BLaER1 treated with 17β-estradiol and CSF1 and Interleukin-3, amounts not matched to agents 10 nM and 100 nM (cell line): Measurements from ENCODE around the gene ABHD12.
A peak's percentile ranks its signal among the peaks of the same experiment; 100 is the strongest.
"Not testable (repeated sequence)": the region's sequence is repeated elsewhere in the genome, so short reads cannot be mapped to it uniquely, and the experiment has no call there.

Experiments
- H3K27ac ChIP-seq, 11 experiments: shearing (Covaris generic); formaldehyde crosslinking; 2 replicates each; pipeline ENCODE4 v1.8.1; 2022
- H3K27me3 ChIP-seq, 11 experiments: shearing (Covaris generic); formaldehyde crosslinking; 2 replicates each; pipeline ENCODE4 v1.8.1; 2022
- H3K36me3 ChIP-seq, 11 experiments: shearing (Covaris generic); formaldehyde crosslinking; 2 replicates each; pipeline ENCODE4 v1.8.1; 2022
- H3K4me1 ChIP-seq, 10 experiments: shearing (Covaris generic); formaldehyde crosslinking; 2 replicates each; pipeline ENCODE4 v1.8.1; 2022
- H3K4me2 ChIP-seq, 11 experiments: shearing (Covaris generic); formaldehyde crosslinking; 2 replicates each; pipeline ENCODE4 v1.8.1; 2022
- H3K4me3 ChIP-seq, 10 experiments: shearing (Covaris generic); formaldehyde crosslinking; 2 replicates each; pipeline ENCODE4 v1.8.1; 2022
- H3K9ac ChIP-seq, 11 experiments: shearing (Covaris generic); formaldehyde crosslinking; 2 replicates each; pipeline ENCODE4 v1.8.1; 2022
- H3K9me3 ChIP-seq, 11 experiments: shearing (Covaris generic); formaldehyde crosslinking; replicated peaks in 1 of 11; 2 replicates each; pipeline ENCODE4 v1.8.1; 2022
- H4K20me1 ChIP-seq, 11 experiments: shearing (Covaris generic); formaldehyde crosslinking; 2 replicates each; pipeline ENCODE4 v1.8.1; 2022
- Cebpa-rat ChIP-seq, 11 experiments: shearing (Covaris generic); IDR thresholded peaks; 2 replicates each; pipeline ENCODE4 v1.8.1; 2022

Gene ABHD12

GRCh38 chr20:25341716-25342680 lies 48.6 kb downstream of the ABHD12 start:
- H3K27me3 ChIP-seq, result no peaks in the 10 kb centered on the region
- H3K4me1 ChIP-seq, result peaks cover 0 to 17% (median 9%) of the 10 kb centered on the region in 10 experiments; a peak in 9 of 20 replicates
- H3K27ac ChIP-seq, result no peak overlapping the region
- peaks cover 0 to 23% (median 6%) of the 10 kb centered on the region in 11 experiments; a peak in 11 of 22 replicates for H3K9me3 ChIP-seq
- H4K20me1 ChIP-seq, result peaks cover 0 to 69% (median 19%) of the 10 kb centered on the region in 11 experiments; a peak in 14 of 22 replicates
- no peak overlapping the region for H3K9ac ChIP-seq
- peak overlapping the region in 1 of 11 experiments; percentile 6; a peak in 2 of 22 replicates for H3K4me2 ChIP-seq
- no peak overlapping the region for H3K4me3 ChIP-seq
- no peak for TF ChIP-seq Cebpa-rat (IDR thresholded peaks at IDR 0.05)
- H3K36me3 ChIP-seq, result peaks cover 18 to 36% (median 25%) of the 10 kb centered on the region in 11 experiments; a peak in 21 of 22 replicates

DNA sequence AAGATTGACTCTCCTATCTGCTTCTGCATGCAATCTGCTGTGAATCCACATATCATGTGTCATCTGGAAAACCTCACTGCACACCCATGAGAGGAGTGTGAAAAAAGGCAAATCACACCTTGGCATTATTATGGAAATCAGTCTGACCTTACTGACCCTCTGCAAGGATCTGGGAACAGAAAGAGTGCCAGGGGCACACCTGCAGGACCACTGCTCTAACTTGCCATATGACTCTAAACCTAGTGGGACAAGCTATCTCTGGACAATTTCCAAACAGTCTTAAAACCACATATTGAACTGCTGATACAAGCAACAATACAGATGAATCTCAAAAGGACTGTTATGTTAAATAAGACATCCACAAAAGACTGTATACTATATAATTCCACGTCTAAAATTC lies 50.3 kb downstream of the ABHD12 start:
- no peak overlapping the region for H3K4me3 ChIP-seq
- peaks cover 0 to 17% (median 9%) of the 10 kb centered on the region in 10 experiments; a peak in 9 of 20 replicates for H3K4me1 ChIP-seq
- no peak for TF ChIP-seq Cebpa-rat (IDR thresholded peaks at IDR 0.05)
- H3K9ac ChIP-seq, result no peak overlapping the region
- H3K9me3 ChIP-seq, result peaks cover 0 to 17% (median 9%) of the 10 kb centered on the region in 11 experiments; a peak in 11 of 22 replicates
- H3K27me3 ChIP-seq, result no peaks in the 10 kb centered on the region
- no peak overlapping the region for H3K4me2 ChIP-seq
- peaks cover 0 to 58% (median 19%) of the 10 kb centered on the region in 11 experiments; a peak in 14 of 22 replicates for H4K20me1 ChIP-seq
- peaks cover 23 to 44% (median 33%) of the 10 kb centered on the region in 11 experiments; a peak in 21 of 22 replicates for H3K36me3 ChIP-seq
- H3K27ac ChIP-seq, result no peak overlapping the region

GRCh38 chr20:25339608-25340007 lies 51.0 kb downstream of the ABHD12 start:
- peaks cover 23 to 38% (median 29%) of the 10 kb centered on the region in 11 experiments; a peak in 21 of 22 replicates for H3K36me3 ChIP-seq
- H3K4me1 ChIP-seq, result peaks cover 0 to 17% (median 9%) of the 10 kb centered on the region in 10 experiments; a peak in 9 of 20 replicates
- no peak overlapping the region for H3K4me3 ChIP-seq
- H3K4me2 ChIP-seq, result no peak overlapping the region
- no peaks in the 10 kb centered on the region for H3K27me3 ChIP-seq
- H3K9ac ChIP-seq, result no peak overlapping the region
- no peak for TF ChIP-seq Cebpa-rat (IDR thresholded peaks at IDR 0.05)
- H3K9me3 ChIP-seq, result peaks cover 0 to 16% (median 6%) of the 10 kb centered on the region in 11 experiments; a peak in 10 of 22 replicates
- no peak overlapping the region for H3K27ac ChIP-seq
- H4K20me1 ChIP-seq, result peaks cover 0 to 57% (median 19%) of the 10 kb centered on the region in 11 experiments; a peak in 14 of 22 replicates

GRCh38 chr20:25338112-25339023 lies 52.3 kb downstream of the ABHD12 start:
- TF ChIP-seq Cebpa-rat (IDR thresholded peaks at IDR 0.05), result no peak
- H3K4me3 ChIP-seq, result no peak overlapping the region
- H3K27me3 ChIP-seq, result no peaks in the 10 kb centered on the region
- H3K9me3 ChIP-seq, result peaks cover 0 to 10% (median 4%) of the 10 kb centered on the region in 11 experiments; a peak in 9 of 22 replicates
- H3K4me1 ChIP-seq, result peaks cover 0 to 17% (median 5%) of the 10 kb centered on the region in 10 experiments; a peak in 8 of 20 replicates
- peaks cover 22 to 34% (median 27%) of the 10 kb centered on the region in 11 experiments; a peak in 21 of 22 replicates for H3K36me3 ChIP-seq
- H3K9ac ChIP-seq, result peak overlapping the region in 2 of 11 experiments; percentile 16 to 30; a peak in 2 of 22 replicates
- peaks cover 0 to 53% (median 19%) of the 10 kb centered on the region in 11 experiments; a peak in 14 of 22 replicates for H4K20me1 ChIP-seq
- H3K4me2 ChIP-seq, result peak overlapping the region in 1 of 11 experiments; percentile 13; a peak in 1 of 22 replicates
- H3K27ac ChIP-seq, result no peak overlapping the region

DNA sequence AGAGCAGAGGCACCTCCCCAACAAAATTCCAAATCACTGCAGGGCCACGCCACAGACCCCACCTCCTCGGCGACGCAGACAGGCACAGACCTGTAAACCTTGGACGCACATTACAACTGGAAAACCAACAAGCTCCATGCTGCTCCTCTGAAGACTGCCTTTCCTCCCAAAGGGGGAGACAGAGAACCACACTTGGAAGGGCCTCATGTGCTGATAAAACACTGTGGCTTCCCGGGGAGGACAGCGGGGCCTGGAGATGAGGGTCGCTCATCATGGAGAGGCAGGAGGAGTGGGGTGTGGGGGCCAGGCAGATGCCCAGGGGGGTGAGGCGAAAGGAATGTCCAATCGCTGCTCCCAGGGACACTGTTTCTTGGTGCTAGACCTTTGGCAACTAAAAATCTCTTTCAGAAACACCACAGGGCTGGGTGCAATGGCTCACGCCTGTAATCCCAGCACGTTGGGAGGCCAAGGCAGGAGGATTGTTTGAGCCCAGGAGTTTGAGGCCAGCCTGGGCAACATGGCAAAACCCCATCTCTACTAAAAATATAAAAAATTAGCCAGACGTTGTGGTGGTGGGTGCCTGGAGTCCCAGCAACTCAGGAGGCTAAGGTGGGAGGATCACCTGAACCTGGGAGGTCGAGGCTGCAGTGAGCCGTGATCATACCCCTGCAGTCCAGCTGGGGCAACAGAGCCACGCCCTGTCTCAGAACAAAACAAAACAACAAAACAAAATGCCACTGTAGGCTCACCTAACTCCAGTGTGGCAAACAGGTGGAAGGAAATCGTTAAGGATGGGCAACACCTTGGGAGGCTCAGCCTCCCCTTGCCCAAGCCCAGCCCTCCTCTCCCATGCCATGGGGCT lies 53.8 kb downstream of the ABHD12 start:
- Histone ChIP-seq H3K4me3 (no peak overlapping the region), H3K4me2 (no peak overlapping the region), H3K27ac (no peak overlapping the region), H3K4me1 (peaks cover 0 to 16% (median 5%) of the 10 kb centered on the region in 10 experiments; a peak in 7 of 20 replicates), H4K20me1 (peaks cover 0 to 45% (median 17%) of the 10 kb centered on the region in 11 experiments; a peak in 14 of 22 replicates), H3K9ac (no peak overlapping the region), H3K36me3 (peaks cover 21 to 34% (median 26%) of the 10 kb centered on the region in 11 experiments; a peak in 21 of 22 replicates), H3K27me3 (no peaks in the 10 kb centered on the region), H3K9me3 (peaks cover 0 to 6% (median 0%) of the 10 kb centered on the region in 11 experiments; a peak in 4 of 22 replicates)
- no peak for TF ChIP-seq Cebpa-rat (IDR thresholded peaks at IDR 0.05)

DNA sequence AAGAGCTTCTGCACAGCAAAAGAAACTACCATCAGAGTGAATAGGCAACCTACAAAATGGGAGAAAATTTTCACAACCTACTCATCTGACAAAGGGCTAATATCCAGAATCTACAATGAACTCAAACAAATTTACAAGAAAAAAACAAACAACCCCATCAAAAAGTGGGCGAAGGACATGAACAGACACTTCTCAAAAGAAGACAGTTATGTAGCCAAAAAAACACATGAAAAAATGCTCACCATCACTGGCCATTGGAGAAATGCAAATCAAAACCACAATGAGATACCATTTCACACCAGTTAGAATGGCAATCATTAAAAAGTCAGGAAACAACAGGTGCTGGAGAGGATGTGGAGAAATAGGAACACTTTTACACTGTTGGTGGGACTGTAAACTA lies 55.7 kb downstream of the ABHD12 start:
- not testable (repeated sequence) for H3K4me3 ChIP-seq, H3K27me3 ChIP-seq, H3K4me1 ChIP-seq, H3K9ac ChIP-seq, H3K4me2 ChIP-seq, H3K27ac ChIP-seq, H3K9me3 ChIP-seq
- peaks cover 21 to 34% (median 26%) of the 10 kb centered on the region in 11 experiments; a peak in 21 of 22 replicates for H3K36me3 ChIP-seq
- H4K20me1 ChIP-seq, result peaks cover 0 to 28% (median 5%) of the 10 kb centered on the region in 11 experiments; a peak in 7 of 22 replicates

DNA sequence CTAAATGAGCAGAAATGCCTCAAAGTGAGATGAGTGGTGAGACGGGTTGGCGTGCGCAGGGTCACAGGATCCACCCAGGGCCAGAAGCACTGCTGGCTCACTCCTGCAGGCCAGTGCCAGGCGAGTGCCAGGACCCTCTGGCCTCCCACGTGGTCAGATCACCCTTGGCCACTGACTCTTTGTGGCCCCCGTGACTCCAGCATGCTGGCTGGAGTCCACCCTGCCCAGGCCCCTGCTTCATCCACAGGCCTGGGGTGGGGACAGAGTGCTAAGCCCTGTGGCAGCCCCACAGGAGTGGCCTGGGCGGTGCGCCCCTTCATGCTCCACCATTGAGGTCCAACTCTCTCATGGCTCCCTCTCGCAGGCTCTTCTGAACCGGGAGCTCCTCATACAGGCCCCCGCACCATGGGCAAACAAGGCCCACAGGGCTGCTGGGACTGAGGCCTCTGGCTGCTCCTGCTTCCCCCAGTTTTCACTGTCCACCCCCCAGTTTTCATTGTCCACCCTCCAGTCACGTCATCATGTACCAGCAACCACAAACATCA lies 61.6 kb downstream of the ABHD12 start:
- H3K4me1 ChIP-seq, result peaks cover 11 to 59% (median 18%) of the 10 kb centered on the region in 10 experiments
- H3K9ac ChIP-seq, result no peak overlapping the region
- H3K9me3 ChIP-seq, result no peaks in the 10 kb centered on the region; a peak in 1 of 22 replicates
- no peak overlapping the region for H3K27ac ChIP-seq
- peaks cover 0 to 38% (median 0%) of the 10 kb centered on the region in 11 experiments; a peak in 5 of 22 replicates for H4K20me1 ChIP-seq
- H3K27me3 ChIP-seq, result no peaks in the 10 kb centered on the region
- TF ChIP-seq Cebpa-rat (IDR thresholded peaks at IDR 0.05), result no peak
- peaks cover 0 to 15% (median 9%) of the 10 kb centered on the region in 11 experiments; a peak in 9 of 22 replicates for H3K36me3 ChIP-seq
- peak overlapping the region in 1 of 11 experiments; percentile 40; a peak in 1 of 22 replicates for H3K4me2 ChIP-seq
- H3K4me3 ChIP-seq, result no peak overlapping the region
